Vagina (tissue), 2 donors: ENCODE results near the gene GALNT2. TPM values are rescaled to one million over a fixed set of nuclear protein-coding genes. Genes with fewer than 3 reads are reported as not detected.

Experiments
- DNase-seq, 2 donors: peaks; one replicate each; pipeline ENCODE4 v3.0.0-alpha.2; 2017; ENCODE audit errors: extremely low spot score in 2 of 2
- H3K27ac ChIP-seq: fragments of 200-600 bp; sonication (generic); one replicate; pipeline ENCODE4 v1.5.1; 2019
- H3K27me3 ChIP-seq: fragments of 200-600 bp; sonication (generic); one replicate; pipeline ENCODE4 v1.5.1; 2019
- H3K36me3 ChIP-seq, 2 donors: fragments of 200-600 bp; sonication (generic); one replicate each; pipeline ENCODE4 v1.5.1; 2017 to 2019
- H3K4me1 ChIP-seq: fragments of 200-600 bp; sonication (generic); one replicate; pipeline ENCODE4 v1.5.1; 2019
- H3K4me3 ChIP-seq, 2 donors: fragments of 200-600 bp; sonication (generic); 1 replicate in 1 of 2; 2 replicates in 1 of 2; pipeline ENCODE4 v1.5.1; 2016 to 2019
- H3K9me3 ChIP-seq: fragments of 200-600 bp; sonication (generic); one replicate; pipeline ENCODE4 v1.5.1; 2019
- POLR2A ChIP-seq, 2 donors: fragments of 450-650 bp; IDR thresholded peaks; one replicate each; pipeline ENCODE4 v1.6.1; 2017; ENCODE audit warnings: antibody characterized with exemption in 2 of 2, mild to moderate bottlenecking in 2 of 2, moderate library complexity in 2 of 2
- POLR2AphosphoS5 ChIP-seq, 2 donors: sonication (generic); formaldehyde crosslinking; IDR thresholded peaks; one replicate each; pipeline ENCODE4 v1.9.0; 2017; ENCODE audit warnings: antibody characterized with exemption in 2 of 2, mild to moderate bottlenecking in 2 of 2, low read depth in 1 of 2; ENCODE audit not compliant: insufficient read depth in 1 of 2
- intact Hi-C: fragments of 100-400 bp; cut with DNase I; formaldehyde crosslinking; loops from one replicate; pipeline ENCODE4 v1.15.1; 2023
- total RNA-seq: library from RNA; depleted of rRNA; stranded (reverse); fragments of >200 nt; gene quantifications from one replicate; pipeline ENCODE4 v1.2.3, GENCODE V29; 2016
- TF ChIP-seq, protein P1 (sequence below), 3 experiments: fragments of 450-650 bp in 2 of 3; fragments of 200-600 bp in 1 of 3; sonication (generic) in 1 of 3; IDR thresholded peaks; one replicate each; pipeline ENCODE4 v1.5.1; 2017 to 2019; ENCODE audit warnings: antibody characterized with exemption in 3 of 3, mild to moderate bottlenecking in 2 of 3, moderate library complexity in 2 of 3

Gene GALNT2
- total RNA-seq, 1 donor from 2014 or later, result 51.6 TPM

DNA sequence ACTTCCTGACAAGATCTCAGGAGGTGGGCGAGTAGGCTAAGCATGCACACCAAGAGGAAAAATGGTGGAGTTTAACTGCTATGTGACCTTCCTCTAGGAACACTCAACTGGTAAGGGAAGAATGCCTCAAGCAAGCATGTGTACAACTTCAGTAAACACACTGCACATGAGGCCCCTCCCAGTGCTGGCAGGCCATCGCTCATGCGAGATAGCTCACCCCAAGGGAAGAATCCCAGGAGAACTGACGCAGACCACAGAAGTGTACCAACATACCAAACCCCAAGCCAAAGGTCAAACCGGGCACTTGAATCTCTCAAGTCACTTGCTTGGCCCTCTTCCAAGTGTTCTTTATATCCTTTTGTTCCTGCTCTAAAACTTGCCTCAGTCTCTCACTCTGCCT is 40.5 kb upstream of the GALNT2 start:
- no peak for DNase-seq
- no peak overlapping the region for H3K27ac ChIP-seq
- no peaks in the 10 kb centered on the region for H3K27me3 ChIP-seq
- no peaks in the 10 kb centered on the region for H3K4me1 ChIP-seq
- H3K36me3 ChIP-seq, result no peaks in the 10 kb centered on the region
- no peaks in the 10 kb centered on the region for H3K9me3 ChIP-seq
- TF ChIP-seq POLR2A (IDR thresholded peaks at IDR 0.05), result no peak
- no peak for TF ChIP-seq POLR2AphosphoS5 (IDR thresholded peaks at IDR 0.05; ENCODE audit: insufficient read depth in 1 of 2, low read depth in 1 of 2)
- TF ChIP-seq, protein P1, sequence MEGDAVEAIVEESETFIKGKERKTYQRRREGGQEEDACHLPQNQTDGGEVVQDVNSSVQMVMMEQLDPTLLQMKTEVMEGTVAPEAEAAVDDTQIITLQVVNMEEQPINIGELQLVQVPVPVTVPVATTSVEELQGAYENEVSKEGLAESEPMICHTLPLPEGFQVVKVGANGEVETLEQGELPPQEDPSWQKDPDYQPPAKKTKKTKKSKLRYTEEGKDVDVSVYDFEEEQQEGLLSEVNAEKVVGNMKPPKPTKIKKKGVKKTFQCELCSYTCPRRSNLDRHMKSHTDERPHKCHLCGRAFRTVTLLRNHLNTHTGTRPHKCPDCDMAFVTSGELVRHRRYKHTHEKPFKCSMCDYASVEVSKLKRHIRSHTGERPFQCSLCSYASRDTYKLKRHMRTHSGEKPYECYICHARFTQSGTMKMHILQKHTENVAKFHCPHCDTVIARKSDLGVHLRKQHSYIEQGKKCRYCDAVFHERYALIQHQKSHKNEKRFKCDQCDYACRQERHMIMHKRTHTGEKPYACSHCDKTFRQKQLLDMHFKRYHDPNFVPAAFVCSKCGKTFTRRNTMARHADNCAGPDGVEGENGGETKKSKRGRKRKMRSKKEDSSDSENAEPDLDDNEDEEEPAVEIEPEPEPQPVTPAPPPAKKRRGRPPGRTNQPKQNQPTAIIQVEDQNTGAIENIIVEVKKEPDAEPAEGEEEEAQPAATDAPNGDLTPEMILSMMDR (IDR thresholded peaks at IDR 0.05), result no peak
- H3K4me3 ChIP-seq, result no peak overlapping the region
- intact Hi-C loops, result no loop called here

DNA sequence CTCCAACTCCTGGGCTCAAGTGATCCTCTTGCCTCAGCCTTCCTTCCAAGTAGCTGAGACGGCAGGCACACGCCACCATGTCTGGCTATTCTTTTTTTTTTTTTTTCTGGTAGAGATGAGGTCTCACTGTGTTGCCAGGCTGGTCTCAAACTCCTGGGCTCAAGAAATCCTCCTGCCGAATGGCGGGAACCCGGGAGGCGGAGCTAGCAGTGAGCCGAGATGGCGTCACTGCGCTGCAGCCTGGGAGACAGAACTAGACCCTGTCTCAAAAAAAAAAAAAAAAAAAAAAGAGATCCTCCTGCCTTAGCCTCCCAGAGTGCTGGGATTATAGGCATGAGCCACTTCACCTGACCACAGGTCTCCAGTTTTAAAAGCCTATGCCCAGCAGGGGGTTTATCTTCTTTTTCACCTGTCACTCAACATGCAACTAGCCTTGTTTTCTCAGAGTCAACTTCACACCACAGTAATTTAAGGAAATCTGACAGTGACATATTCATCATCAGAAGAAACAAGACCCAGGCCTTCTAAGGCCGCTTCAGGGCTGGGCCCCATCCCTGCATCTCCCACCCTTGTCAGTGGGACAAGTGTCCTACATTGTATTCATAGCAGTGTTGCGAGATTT is 38.3 kb upstream of the GALNT2 start:
- Histone ChIP-seq H3K27me3 (no peaks in the 10 kb centered on the region), H3K4me1 (no peaks in the 10 kb centered on the region), H3K27ac (no peak overlapping the region), H3K9me3 (no peaks in the 10 kb centered on the region), H3K36me3 (no peaks in the 10 kb centered on the region), H3K4me3 (no peak overlapping the region)
- intact Hi-C loops, result no loop called here
- TF ChIP-seq POLR2A (IDR thresholded peaks at IDR 0.05) (no peak), POLR2AphosphoS5 (IDR thresholded peaks at IDR 0.05; ENCODE audit: insufficient read depth in 1 of 2, low read depth in 1 of 2) (no peak)
- DNase-seq, result no peak

DNA sequence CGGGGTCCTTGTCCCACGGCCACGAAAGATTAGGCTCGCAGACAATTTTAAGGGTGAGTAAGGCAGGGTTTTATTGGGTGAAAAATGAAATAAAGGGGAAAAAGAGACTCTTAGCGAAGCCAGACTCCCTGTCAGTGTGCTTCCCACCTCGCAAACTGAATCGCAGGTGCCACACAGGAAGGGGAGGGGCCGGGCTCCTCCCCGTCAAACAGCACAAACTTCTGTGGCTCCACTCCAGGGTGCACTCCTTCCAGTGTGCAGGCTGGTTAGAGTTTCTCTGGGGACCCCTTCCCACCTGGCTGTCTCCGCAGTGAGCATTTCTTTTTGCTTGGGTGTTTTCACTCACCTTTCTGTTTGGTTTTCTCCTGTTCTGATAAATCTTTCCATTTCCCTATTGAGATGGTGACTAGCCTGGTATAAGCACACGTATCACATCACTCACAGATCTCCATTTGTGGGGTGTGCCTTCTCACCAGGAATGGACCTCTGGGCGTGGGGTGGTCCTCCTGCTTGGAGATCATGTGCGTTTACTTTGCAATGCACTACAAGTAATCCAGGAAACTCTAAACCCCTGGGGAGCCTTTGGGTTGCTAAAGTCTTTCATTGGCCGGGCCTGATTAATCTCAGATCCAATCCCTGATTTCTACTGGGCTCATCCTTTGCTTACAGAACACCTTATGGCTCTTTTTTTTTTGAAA is 37.6 kb upstream of the GALNT2 start:
- Histone ChIP-seq H3K9me3 (no peaks in the 10 kb centered on the region), H3K4me3 (no peak overlapping the region), H3K27ac (no peak overlapping the region), H3K36me3 (no peaks in the 10 kb centered on the region), H3K27me3 (no peaks in the 10 kb centered on the region), H3K4me1 (no peaks in the 10 kb centered on the region)
- intact Hi-C loops, result no loop called here
- no peak for DNase-seq
- TF ChIP-seq, protein P1 (IDR thresholded peaks at IDR 0.05), result no peak
- no peak for TF ChIP-seq POLR2AphosphoS5 (IDR thresholded peaks at IDR 0.05; ENCODE audit: insufficient read depth in 1 of 2, low read depth in 1 of 2)
- no peak for TF ChIP-seq POLR2A (IDR thresholded peaks at IDR 0.05)

DNA sequence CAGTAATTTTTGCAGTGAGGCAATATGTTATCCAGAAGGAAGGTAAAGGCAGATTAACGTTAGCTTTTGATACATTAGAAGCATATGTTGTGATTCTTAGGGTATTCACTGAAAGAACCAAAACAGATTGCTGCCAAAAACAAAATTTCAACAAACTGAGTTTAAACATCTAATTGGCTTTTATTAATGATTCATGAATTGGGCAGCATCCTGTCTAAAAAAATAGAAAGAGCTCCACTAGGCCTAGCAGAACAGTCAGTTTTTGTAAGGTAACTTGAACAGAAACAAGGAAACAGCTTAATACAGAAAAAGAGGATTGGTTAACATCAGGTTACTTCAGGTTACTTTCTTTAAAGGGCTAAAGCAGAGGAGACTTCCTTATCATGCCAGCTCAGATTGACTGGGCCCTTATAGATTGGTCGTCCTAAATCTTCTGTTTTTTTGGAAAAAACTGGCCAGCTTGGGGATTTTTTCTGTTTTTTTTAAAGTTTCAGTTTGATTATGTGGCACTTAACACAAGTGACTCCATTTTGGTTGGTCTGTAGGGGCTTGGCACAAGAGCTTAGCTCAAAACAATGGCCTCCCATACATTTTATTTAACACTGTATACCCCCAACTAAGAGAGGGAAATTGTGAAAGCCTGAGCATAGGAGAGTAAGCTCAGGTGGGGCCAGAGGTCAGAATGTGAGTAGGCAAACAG is 36.8 kb upstream of the GALNT2 start:
- Histone ChIP-seq H3K4me1 (no peaks in the 10 kb centered on the region), H3K4me3 (no peak overlapping the region), H3K9me3 (no peaks in the 10 kb centered on the region), H3K27ac (no peak overlapping the region), H3K36me3 (no peaks in the 10 kb centered on the region), H3K27me3 (no peaks in the 10 kb centered on the region)
- intact Hi-C loops, result no loop called here
- TF ChIP-seq POLR2A (IDR thresholded peaks at IDR 0.05) (no peak), POLR2AphosphoS5 (IDR thresholded peaks at IDR 0.05; ENCODE audit: insufficient read depth in 1 of 2, low read depth in 1 of 2) (no peak)
- TF ChIP-seq, protein P1 (IDR thresholded peaks at IDR 0.05), result no peak
- no peak for DNase-seq

DNA sequence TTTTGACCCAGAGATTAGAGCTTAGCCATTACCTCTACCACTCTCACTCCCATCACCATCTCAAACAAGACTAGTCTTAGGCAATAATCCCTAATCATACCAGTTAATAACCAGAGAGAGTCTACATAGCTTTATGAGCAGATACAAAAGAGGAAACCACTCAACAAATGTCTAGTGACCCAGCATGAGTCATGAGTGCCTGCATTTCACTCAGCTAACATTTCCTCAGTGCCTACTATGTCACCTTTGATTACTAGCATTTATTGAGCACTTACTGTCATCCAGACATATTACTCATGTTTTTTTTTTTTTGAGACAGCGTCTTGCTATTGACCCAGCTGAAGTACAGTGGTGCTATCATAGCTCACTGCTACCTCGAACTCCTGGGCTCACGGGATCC is 35.9 kb upstream of the GALNT2 start:
- Histone ChIP-seq H3K9me3 (no peaks in the 10 kb centered on the region), H3K27me3 (no peaks in the 10 kb centered on the region), H3K4me3 (no peak overlapping the region), H3K4me1 (no peaks in the 10 kb centered on the region), H3K36me3 (no peaks in the 10 kb centered on the region), H3K27ac (no peak overlapping the region)
- DNase-seq, result no peak
- intact Hi-C loops, result no loop called here
- no peak for TF ChIP-seq POLR2A (IDR thresholded peaks at IDR 0.05)
- TF ChIP-seq, protein P1 (IDR thresholded peaks at IDR 0.05), result no peak
- TF ChIP-seq POLR2AphosphoS5 (IDR thresholded peaks at IDR 0.05; ENCODE audit: insufficient read depth in 1 of 2, low read depth in 1 of 2), result no peak
